GM12878 (cell line): ENCODE data around the gene POT1. TPM values are rescaled to one million over a fixed set of nuclear protein-coding genes. Genes with fewer than 3 reads are reported as not detected.

Source experiments
- ATAC-seq: fragments of 200-7000 bp; cut with Tn5 transposase; 3 replicates; pipeline ENCODE4 v1.9.1; 2020; ENCODE audit warnings: mild to moderate bottlenecking, moderate library complexity
- BruUV-seq: library from RNA; stranded (reverse); fragments of 400-500 nt; replicated peaks from 2 replicates; lab custom pipeline; 2021; lab: Mats Ljungman, UMichigan
- CTCF ChIA-PET: fragments of 300-600 bp; sonication (Branson Sonifier 250); formaldehyde crosslinking; extraction: SDS; loops from one replicate; lab custom pipeline; 2021; ENCODE audit warnings: inconsistent platforms; lab: Yijun Ruan, JAX
- POLR2A ChIA-PET: fragments of 350-600 bp; formaldehyde crosslinking; extraction: SDS; loops from one replicate; lab custom pipeline; 2021; ENCODE audit warnings: inconsistent platforms; lab: Charles Lee
- RAD21 ChIA-PET: fragments of 300-600 bp; sonication (Branson Sonifier 250); formaldehyde crosslinking; loops from one replicate; lab custom pipeline; 2023; ENCODE audit warnings: antibody characterized with exemption; ENCODE audit not compliant: unreplicated experiment; lab: Charles Lee
- SMC1A ChIA-PET: fragments of 300-600 bp; sonication (Branson Sonifier 250); formaldehyde crosslinking; loops from one replicate; lab custom pipeline; 2023; ENCODE audit not compliant: unreplicated experiment, uncharacterized antibody; lab: Charles Lee
- DNase-seq: peaks from one replicate; pipeline ENCODE4 v3.0.0-alpha.2; 2011; ENCODE audit warnings: low read depth, low spot score
- FAIRE-seq: peaks from 3 replicates; lab custom pipeline; 2011; peaks lifted over from hg19 to GRCh38; lab: Jason Lieb, UNC
- H2AFZ ChIP-seq: 2 replicates; pipeline ENCODE4 v1.6.0; 2011; ENCODE audit warnings: low read depth, low read length, control low read depth; ENCODE audit not compliant: control insufficient read depth
- H3K27ac ChIP-seq: 2 replicates; pipeline ENCODE4 v1.5.1; 2011; ENCODE audit warnings: control low read depth; ENCODE audit not compliant: control insufficient read depth, insufficient read depth
- H3K27me3 ChIP-seq, 2 experiments: replicated peaks in 1 of 2; 2 replicates each; pipeline versions ENCODE4 v1.6.0 to v1.6.1; 2011; ENCODE audit warnings: low read length in 1 of 2; ENCODE audit not compliant: control insufficient read depth in 2 of 2, insufficient read depth in 2 of 2
- H3K36me3 ChIP-seq, 2 experiments: 2 replicates each; pipeline ENCODE4 v1.5.1; 2011; ENCODE audit warnings: low read length in 1 of 2; ENCODE audit not compliant: control insufficient read depth in 2 of 2, insufficient read depth in 2 of 2
- H3K4me1 ChIP-seq: 2 replicates; pipeline ENCODE4 v1.6.1; 2011; ENCODE audit warnings: mild to moderate bottlenecking, low read length, moderate library complexity, mixed read lengths; ENCODE audit not compliant: control insufficient read depth, insufficient read depth
- H3K4me2 ChIP-seq: 2 replicates; pipeline ENCODE4 v1.6.0; 2011; ENCODE audit warnings: control low read depth; ENCODE audit not compliant: control insufficient read depth, insufficient read depth
- H3K4me3 ChIP-seq: fragments of 200-600 bp; sonication (generic); 2 replicates; pipeline ENCODE4 v1.5.1; 2016
- H3K79me2 ChIP-seq: 2 replicates; pipeline ENCODE4 v1.6.0; 2011; ENCODE audit warnings: low read length; ENCODE audit not compliant: control insufficient read depth, insufficient read depth
- H3K9ac ChIP-seq: 2 replicates; pipeline ENCODE4 v1.8.0; 2011; ENCODE audit warnings: low read length, control low read depth, mixed read lengths; ENCODE audit not compliant: control insufficient read depth, insufficient read depth
- H3K9me3 ChIP-seq: replicated peaks from 3 replicates; pipeline ENCODE4 v1.5.1; 2011; ENCODE audit warnings: mild to moderate bottlenecking, low read length; ENCODE audit not compliant: control insufficient read depth, insufficient read depth
- H4K20me1 ChIP-seq: 2 replicates; pipeline ENCODE4 v1.6.0; 2011; ENCODE audit not compliant: control insufficient read depth, insufficient read depth
- DPF2 ChIP-seq: fragments of 450-650 bp; IDR thresholded peaks from 2 replicates; pipeline ENCODE4 v1.6.1; 2017; ENCODE audit warnings: mild to moderate bottlenecking
- EED ChIP-seq: sonication (generic); IDR thresholded peaks from 2 replicates; pipeline ENCODE4 v1.6.1; 2016; ENCODE audit warnings: antibody characterized with exemption, low read depth
- EGR1 ChIP-seq, 2 experiments: IDR thresholded peaks; 1 replicate in 1 of 2; 2 replicates in 1 of 2; pipeline ENCODE4 v1.6.1; 2011 to 2012; ENCODE audit warnings: low read depth in 2 of 2, low read length in 2 of 2, borderline replicate concordance in 1 of 2, mild to moderate bottlenecking in 1 of 2, moderate library complexity in 1 of 2
- MEF2B ChIP-seq: fragments of 450-650 bp; IDR thresholded peaks from 2 replicates; pipeline ENCODE4 v1.6.1; 2018; ENCODE audit warnings: mild to moderate bottlenecking, moderate library complexity; ENCODE audit not compliant: partially characterized antibody, poor library complexity, severe bottlenecking
- RBBP5 ChIP-seq: fragments of 200-600 bp; sonication (generic); conservative IDR thresholded peaks from 2 replicates; pipeline ENCODE4 v1.6.1; 2016
- TCF3 ChIP-seq: IDR thresholded peaks from 2 replicates; pipeline ENCODE4 v1.6.1; 2012; ENCODE audit warnings: low read depth, mild to moderate bottlenecking, low read length, borderline replicate concordance; ENCODE audit not compliant: insufficient read depth
- YY1 ChIP-seq: IDR thresholded peaks from 2 replicates; pipeline ENCODE4 v1.6.1; 2011; ENCODE audit warnings: low read depth, mild to moderate bottlenecking, low read length
- in situ Hi-C: fragments of 300-500 bp; cut with MboI; formaldehyde crosslinking; loops from 9 replicates; pipeline ENCODE4 v1.14.3; 2018; ENCODE audit warnings: mixed read lengths
- intact Hi-C: fragments of 100-400 bp; cut with micrococcal nuclease; formaldehyde crosslinking; loops from one replicate; pipeline ENCODE4 v1.14.2; 2022; ENCODE audit not compliant: unreplicated experiment
- polyA plus RNA-seq, 11 experiments: library from polyadenylated mRNA; depleted of rRNA in 4 of 11; unstranded in 6 of 11; stranded (reverse) in 5 of 11; fragments of >200 nt; fragmentation: Nextera tagmentation in 4 of 11; fragmentation: Illumina TruSeq in 1 of 11; extraction: Ambion mirVana in 4 of 11; extraction: Trizol in 1 of 11; gene quantifications; 1 replicate in 1 of 11; 2 replicates in 10 of 11; pipeline versions ENCODE4 v1.2.1 to v1.2.3, GENCODE V29; 2011 to 2016; ENCODE audit warnings: inconsistent platforms in 2 of 11, missing spikeins in 2 of 11, low read depth in 1 of 11
- total RNA-seq, 4 experiments: library from RNA; depleted of rRNA in 3 of 4; stranded (reverse); fragments of >200 nt in 3 of 4; fragmentation: Illumina TruSeq in 1 of 4; extraction: Trizol in 1 of 4; gene quantifications; 2 replicates each; pipeline versions ENCODE4 v1.2.1 to v1.2.3, GENCODE V29; 2013 to 2021
- TF ChIP-seq, protein P1 (sequence below): IDR thresholded peaks from 2 replicates; pipeline ENCODE4 v1.6.1; 2012; ENCODE audit warnings: low read depth, low read length, improper control_type of control experiment
- TF ChIP-seq, protein P2 (sequence below): IDR thresholded peaks from 2 replicates; pipeline ENCODE4 v1.6.1; 2011; ENCODE audit warnings: mild to moderate bottlenecking, low read depth, low read length, moderate library complexity; ENCODE audit not compliant: insufficient replicate concordance
- TF ChIP-seq, protein P3 (sequence below): IDR thresholded peaks from 2 replicates; pipeline ENCODE4 v1.6.1; 2011; ENCODE audit warnings: low read depth, low read length, improper control_type of control experiment, borderline replicate concordance

POT1 gene
- total and polyA plus RNA-seq, 10 of the 15 experiments (the other 5 are each of a cell fraction or from before 2014, with no cell fraction given), result 16.3 to 87.0 (median 33.9) TPM

DNA sequence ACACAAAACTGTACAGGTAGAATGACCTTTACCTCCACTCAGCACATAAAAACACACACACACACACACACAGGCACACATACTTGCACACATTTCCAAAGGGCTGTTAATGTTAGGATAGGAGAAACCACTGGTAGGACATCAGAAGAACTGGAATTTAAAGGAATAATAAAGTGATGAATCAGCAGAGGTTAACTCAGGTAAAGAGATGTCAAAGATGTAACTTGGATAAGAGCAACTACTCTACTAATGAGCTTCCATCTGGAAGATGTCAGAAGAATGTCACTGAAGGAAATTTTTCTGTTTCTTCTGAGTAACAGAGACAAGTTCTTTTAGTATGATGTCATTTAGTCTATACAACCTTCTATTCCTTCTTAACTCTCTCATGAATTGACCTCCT is 137.6 kb downstream of the POT1 start:
- SMC1A ChIA-PET, result no interaction called here
- no TSS peak for BruUV-seq
- CTCF ChIA-PET, result no interaction called here
- TF ChIP-seq YY1 (no peak), EED (no peak), EGR1 (IDR thresholded peaks at IDR 0.05; ENCODE audit: borderline replicate concordance in 1 of 2, low read depth in 2 of 2, low read length in 2 of 2) (no peak), MEF2B (no peak), TCF3 (no peak), RBBP5 (no peak), DPF2 (no peak)
- TF ChIP-seq, protein P1, sequence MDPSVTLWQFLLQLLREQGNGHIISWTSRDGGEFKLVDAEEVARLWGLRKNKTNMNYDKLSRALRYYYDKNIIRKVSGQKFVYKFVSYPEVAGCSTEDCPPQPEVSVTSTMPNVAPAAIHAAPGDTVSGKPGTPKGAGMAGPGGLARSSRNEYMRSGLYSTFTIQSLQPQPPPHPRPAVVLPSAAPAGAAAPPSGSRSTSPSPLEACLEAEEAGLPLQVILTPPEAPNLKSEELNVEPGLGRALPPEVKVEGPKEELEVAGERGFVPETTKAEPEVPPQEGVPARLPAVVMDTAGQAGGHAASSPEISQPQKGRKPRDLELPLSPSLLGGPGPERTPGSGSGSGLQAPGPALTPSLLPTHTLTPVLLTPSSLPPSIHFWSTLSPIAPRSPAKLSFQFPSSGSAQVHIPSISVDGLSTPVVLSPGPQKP, result no peak
- TF ChIP-seq, protein P2, sequence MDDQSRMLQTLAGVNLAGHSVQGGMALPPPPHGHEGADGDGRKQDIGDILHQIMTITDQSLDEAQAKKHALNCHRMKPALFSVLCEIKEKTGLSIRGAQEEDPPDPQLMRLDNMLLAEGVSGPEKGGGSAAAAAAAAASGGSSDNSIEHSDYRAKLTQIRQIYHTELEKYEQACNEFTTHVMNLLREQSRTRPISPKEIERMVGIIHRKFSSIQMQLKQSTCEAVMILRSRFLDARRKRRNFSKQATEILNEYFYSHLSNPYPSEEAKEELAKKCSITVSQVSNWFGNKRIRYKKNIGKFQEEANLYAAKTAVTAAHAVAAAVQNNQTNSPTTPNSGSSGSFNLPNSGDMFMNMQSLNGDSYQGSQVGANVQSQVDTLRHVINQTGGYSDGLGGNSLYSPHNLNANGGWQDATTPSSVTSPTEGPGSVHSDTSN, result no peak
- TF ChIP-seq, protein P3, sequence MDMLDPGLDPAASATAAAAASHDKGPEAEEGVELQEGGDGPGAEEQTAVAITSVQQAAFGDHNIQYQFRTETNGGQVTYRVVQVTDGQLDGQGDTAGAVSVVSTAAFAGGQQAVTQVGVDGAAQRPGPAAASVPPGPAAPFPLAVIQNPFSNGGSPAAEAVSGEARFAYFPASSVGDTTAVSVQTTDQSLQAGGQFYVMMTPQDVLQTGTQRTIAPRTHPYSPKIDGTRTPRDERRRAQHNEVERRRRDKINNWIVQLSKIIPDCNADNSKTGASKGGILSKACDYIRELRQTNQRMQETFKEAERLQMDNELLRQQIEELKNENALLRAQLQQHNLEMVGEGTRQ, result no peak
- Histone ChIP-seq H3K9me3 (no peaks in the 10 kb centered on the region), H2AFZ (no peak overlapping the region), H3K4me3 (no peak overlapping the region), H3K9ac (no peak overlapping the region), H4K20me1 (no peaks in the 10 kb centered on the region), H3K36me3 (no peaks in the 10 kb centered on the region), H3K79me2 (no peaks in the 10 kb centered on the region), H3K27me3 (no peaks in the 10 kb centered on the region; a peak in 1 of 4 replicates), H3K27ac (no peak overlapping the region), H3K4me2 (no peak overlapping the region), H3K4me1 (no peaks in the 10 kb centered on the region)
- POLR2A ChIA-PET, result interaction anchor here (0.6 kb wide), 1 partner anchor 1084 kb away, joined by 3 read pairs; no protein-coding TSS in a partner anchor
- FAIRE-seq (no peak), ATAC-seq (no peak), DNase-seq (no peak)
- RAD21 ChIA-PET, result no interaction called here
- in situ Hi-C loops (no loop called here), intact Hi-C loops (no loop called here)
